CD1c-positive myeloid dendritic cell (primary cell): ENCODE results near the gene HIVEP2.
"Not testable (repeated sequence)": the region's sequence is repeated elsewhere in the genome, so short reads cannot be mapped to it uniquely, and the experiment has no call there.

Source experiments
- DNase-seq: peaks from one replicate; pipeline ENCODE4 v3.0.0-alpha.2; 2016; ENCODE audit errors: extremely low spot score

The HIVEP2 gene, protein sequence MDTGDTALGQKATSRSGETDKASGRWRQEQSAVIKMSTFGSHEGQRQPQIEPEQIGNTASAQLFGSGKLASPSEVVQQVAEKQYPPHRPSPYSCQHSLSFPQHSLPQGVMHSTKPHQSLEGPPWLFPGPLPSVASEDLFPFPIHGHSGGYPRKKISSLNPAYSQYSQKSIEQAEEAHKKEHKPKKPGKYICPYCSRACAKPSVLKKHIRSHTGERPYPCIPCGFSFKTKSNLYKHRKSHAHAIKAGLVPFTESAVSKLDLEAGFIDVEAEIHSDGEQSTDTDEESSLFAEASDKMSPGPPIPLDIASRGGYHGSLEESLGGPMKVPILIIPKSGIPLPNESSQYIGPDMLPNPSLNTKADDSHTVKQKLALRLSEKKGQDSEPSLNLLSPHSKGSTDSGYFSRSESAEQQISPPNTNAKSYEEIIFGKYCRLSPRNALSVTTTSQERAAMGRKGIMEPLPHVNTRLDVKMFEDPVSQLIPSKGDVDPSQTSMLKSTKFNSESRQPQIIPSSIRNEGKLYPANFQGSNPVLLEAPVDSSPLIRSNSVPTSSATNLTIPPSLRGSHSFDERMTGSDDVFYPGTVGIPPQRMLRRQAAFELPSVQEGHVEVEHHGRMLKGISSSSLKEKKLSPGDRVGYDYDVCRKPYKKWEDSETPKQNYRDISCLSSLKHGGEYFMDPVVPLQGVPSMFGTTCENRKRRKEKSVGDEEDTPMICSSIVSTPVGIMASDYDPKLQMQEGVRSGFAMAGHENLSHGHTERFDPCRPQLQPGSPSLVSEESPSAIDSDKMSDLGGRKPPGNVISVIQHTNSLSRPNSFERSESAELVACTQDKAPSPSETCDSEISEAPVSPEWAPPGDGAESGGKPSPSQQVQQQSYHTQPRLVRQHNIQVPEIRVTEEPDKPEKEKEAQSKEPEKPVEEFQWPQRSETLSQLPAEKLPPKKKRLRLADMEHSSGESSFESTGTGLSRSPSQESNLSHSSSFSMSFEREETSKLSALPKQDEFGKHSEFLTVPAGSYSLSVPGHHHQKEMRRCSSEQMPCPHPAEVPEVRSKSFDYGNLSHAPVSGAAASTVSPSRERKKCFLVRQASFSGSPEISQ (N-terminal part only)

DNA sequence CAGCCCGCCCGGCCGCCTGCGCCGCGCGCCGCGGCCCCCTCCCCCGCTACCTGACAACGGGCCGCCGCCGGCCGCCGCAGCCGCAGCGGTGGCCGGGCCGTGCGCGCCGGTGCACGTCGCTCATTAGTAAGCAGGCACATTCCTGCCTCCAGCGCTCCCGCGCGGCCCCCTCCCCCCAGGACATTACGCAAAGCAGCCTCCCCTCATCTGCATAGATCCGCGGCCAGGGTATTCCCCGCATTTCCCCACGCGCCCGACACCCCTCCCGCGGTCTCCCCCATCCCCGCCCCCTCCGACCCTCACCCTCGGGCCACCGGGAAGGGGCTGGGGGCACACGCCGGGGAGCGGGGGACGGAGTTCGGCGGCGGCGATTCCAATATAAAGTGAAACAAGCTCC, at the start of gene HIVEP2:
TSS of gene HIVEP2 (minus strand) at position 128 of the 397 bp plus-strand sequence. CDS start 170,438 bp downstream, outside the sequence.
- DNase-seq, result peak; percentile 66

GRCh38 chr6:142993977-142994376, 49.0 kb upstream of the HIVEP2 start:
- no peak for DNase-seq

GRCh38 chr6:142987490-142987889, 42.5 kb upstream of the HIVEP2 start:
- DNase-seq, result no peak

DNA sequence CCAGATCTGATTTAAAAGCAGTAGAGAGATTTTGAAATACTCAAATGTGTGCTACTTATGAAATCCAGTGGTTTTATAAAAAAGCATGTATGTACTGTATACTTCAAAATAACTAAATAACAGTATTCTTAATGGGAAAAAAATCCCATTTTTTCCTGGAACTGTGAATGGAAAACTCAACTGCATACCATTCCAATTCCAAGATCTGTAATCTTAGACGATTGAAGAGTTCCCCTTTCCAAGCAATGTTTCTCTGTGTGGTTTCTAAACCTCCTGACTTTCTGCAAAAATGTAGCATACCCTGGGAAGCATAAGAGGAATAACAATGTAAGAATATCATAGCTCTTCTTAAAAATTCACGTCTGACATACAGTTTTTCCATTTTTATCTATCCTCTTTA, 40.3 kb upstream of the HIVEP2 start:
- DNase-seq, result no peak

DNA sequence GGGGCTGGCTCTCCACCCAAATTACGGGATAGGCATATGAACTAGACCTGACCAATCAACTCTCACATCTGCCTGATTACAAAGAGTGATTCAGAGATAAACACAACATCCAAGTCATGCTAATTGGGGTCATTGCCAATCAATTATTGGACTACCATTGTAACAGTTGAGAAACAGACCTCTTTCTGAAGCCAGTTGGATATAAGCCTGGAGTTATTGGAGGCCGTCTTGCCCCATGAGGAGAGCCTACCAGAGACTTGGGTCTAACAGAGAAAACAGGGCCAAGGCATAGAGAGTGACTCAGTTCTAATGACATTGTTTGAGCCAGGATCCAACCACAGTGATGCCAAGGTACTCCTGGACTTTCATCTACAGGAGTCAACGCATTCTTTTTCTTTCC, 39.4 kb upstream of the HIVEP2 start:
- no peak for DNase-seq

- DNase-seq, result peak; percentile 12
Observed at GRCh38 chr6:142975365-142975764, 30.4 kb upstream of the HIVEP2 start.

DNA sequence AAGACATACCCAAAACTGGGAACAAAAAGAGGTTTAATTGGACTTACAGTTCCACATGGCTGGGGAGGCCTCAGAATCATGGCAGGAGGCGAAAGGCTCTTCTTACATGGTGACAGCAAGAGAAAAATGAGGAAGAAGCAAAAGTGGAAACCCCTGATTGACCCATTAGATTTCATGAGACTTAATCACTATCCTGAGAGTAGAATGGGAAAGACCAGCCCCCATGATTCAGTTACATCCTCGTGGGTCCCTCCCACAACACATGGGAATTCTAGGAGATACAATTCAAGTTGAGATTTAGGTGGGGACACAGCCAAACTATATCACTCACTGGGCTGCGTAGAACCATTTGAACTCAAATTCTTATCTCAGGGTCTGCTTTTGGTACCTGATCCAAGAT, 26.0 kb upstream of the HIVEP2 start:
- DNase-seq, result not testable (repeated sequence)

DNA sequence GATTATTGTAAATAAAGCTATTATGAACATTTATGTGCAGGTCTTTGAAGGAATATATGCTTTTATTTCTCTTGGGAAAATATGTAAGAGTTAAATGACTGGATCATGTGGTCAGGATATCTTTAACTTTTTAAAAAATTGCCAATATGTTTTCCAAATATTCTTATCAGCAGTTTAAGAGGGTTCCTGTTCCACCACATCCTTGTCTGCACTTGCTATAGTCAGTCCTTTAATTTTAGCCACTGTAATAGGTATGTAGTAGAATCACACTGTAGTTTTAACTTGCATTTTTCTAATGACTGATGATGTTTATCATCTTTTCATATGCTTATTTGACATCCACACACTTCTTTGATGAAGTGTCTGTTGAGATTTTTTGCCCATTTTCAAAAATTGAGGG, 23.6 kb upstream of the HIVEP2 start:
- no peak for DNase-seq

DNA sequence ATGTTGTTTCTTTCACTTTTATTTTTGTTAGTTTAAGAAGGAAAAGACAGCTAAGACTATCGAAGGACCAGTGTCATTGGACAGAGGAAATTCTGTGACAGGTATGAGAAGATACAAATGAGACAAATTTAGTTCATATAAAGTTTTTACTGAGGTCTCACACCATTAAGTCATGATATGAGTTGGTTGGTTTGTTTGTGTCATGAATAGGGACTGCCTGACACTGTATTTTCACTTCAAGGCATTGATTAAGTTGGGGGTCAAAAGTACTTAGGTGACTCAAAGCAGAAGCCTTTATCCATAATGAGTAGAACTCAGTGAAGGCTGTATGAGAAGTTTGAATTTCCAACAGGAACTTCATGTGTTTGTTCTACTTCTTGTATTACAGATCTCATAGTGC, 21.3 kb upstream of the HIVEP2 start:
- no peak for DNase-seq

DNA sequence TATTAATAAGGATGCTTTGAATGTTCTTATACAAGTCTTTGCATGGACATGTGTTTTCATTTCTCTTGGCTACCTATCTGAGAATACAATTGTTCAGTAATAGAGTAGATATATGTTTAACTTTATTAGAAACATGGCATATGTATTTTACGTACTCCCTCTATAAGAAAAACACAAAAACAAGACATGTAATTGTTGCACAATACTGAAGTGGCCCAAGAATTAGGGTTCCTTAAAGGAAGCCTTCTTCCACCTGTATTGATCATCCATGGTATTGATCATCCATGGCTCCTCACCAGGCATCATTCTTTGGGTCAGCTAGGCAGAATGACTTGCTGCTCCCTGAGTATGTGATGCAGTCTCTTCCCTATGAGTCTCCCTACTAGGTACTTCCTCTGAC, 20.2 kb upstream of the HIVEP2 start:
- DNase-seq, result no peak

DNA sequence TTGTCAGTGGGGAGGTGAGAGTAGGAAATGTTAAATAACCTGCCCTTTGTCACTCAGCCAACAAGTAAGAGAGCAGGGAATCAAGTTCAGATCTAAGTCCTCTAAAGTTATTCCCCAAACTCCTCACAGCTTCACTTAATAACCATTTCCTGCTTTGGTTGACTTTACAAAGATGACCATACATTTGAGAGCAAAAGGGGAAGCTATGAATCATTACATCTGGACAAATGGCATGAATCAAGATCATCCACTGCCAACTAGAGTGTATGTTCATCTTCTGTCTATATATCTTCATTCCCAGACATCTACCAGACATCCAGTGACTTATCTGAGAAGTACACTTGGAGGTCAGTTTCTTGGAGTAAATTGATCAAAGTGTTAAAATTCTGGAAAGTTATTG, 15.1 kb upstream of the HIVEP2 start:
- peak; percentile 68 for DNase-seq

DNA sequence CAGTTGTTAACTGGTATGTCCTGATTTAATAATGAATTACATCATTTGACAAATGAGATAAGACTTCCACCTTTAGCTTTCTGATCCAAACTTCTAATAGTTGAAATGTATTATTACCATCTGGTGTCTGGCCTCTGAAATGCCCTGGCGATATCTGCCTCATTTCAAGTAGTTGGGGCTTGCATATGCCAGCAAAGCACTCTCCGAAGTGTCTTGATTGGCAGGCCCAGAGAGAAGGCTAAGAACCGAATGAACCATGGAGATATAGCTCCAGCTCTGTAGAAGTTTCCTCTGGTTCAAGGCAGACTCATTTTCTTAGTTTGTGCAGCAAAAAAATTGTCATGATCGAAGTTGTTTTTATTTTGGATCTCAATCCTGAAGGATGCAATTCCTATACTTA, 13.4 kb upstream of the HIVEP2 start:
- DNase-seq, result no peak

DNA sequence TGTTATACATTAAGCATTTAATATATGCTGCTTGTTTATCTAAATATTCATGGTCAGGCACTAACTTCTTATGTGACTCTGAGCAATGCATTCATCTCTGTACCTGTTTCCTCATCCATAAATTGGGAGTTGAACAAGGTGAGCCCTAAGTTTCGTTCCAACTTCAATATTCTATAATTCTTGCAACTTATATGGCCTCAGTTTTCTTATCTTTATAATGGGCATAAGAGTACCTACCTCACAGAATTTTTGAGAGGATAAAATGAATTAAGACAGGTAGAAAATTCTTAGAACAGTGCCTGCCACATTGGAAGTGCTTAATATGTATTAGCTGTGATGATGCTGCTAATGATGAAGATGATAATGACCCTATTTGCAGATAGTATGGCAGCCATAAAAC, 11.8 kb upstream of the HIVEP2 start:
- DNase-seq, result no peak

GRCh38 chr6:142954844-142955243, 9.9 kb upstream of the HIVEP2 start:
- DNase-seq, result peak; percentile 86

DNA sequence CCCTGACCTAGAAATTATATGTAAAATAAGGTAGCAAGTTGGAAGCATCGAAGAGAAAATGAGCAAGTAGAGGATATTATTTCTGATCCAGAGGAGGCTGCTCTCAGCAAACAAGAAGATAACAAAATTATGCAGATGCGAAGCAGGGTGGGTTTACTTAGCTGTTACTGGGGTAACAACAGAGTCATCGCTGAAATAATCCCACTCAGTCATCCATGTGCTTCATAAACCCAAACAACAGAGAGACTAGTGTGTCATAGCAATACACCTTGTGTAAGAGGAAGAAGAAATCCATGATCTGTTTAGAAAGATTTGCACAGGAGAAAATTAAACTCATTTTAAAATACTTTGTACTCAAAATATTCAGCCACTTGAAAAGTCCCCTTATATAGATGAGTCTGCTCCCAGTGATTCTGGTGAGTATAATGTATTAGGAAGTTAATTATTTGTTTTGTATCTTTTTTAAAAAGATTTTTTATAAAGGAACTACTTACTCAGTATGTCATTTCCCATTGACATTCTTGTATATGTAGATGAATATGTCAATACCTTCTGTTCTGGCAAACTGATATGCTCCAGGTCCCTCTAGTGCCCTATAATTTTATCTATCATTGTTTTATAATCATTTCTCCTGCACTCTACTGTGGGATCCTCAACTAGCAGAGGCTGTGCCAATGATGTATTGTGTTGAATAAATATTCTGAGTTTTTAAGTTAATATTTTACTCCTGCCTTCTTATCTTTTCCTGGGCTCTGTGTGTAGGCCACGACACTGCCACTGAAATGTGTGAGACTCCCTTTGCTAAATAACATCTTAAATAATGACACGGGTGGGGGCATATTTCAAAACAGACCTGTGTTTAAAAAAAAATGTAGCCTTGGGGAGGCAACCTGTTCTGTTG, 8.6 kb upstream of the HIVEP2 start:
- peak; percentile 34 for DNase-seq

DNA sequence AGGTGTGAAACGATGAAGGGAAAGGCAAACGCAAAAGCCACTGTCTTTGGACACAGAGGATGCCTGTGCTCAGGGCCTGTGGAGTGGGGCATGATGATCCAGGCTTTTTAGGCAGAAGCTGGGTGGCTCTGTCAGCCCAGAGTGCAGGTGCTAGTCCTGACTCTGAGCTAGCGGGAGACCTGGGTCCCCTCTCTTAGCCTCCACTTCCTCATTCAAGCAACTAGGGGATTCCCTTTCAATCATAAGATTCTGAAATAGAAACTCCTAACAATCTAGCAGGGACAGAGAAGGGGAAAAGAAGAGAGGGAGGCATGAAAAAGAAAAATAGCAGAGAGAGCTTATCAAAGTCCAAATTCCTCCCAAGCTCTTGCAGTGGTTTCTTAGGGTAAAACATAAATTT, 7.6 kb upstream of the HIVEP2 start:
- DNase-seq, result no peak

GRCh38 chr6:142950291-142950690, 5.3 kb upstream of the HIVEP2 start:
- DNase-seq, result no peak

DNA sequence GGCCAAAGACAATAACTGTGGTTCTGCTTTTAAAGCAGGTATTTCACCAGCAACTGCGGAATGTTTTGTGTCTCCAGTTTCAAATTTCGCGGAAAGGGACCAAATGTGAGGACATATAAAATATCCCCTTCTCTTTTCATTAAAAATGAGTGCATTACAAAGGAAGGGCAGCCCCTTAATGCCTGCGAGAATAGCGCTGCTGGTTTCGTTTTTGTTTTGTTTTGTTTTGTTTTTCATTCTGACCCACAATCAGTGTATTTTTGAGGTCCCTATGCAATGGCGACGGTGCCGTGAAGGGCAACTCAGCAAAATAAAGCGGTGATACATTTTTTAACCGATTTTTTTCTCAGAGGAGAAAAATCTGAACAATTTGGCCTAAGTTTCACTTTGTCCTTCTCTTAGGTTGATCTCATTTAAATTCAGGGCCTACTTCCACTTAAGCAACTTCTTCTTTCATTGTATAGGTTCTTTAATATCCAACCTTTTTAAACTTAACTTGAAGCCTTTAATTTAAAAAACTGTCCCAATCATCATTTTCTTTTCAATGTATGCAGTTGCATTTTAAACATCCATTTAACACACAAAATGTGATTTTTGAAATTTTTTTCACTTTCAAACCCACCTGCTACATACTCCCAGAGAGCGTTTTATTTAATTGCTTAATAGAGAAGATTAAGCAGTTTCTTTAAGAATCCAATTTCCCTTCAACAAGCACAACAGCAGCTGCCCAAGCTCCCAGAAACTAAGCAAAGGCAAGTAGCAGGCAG, 2.9 kb upstream of the HIVEP2 start:
- DNase-seq, result peak; percentile 62

DNA sequence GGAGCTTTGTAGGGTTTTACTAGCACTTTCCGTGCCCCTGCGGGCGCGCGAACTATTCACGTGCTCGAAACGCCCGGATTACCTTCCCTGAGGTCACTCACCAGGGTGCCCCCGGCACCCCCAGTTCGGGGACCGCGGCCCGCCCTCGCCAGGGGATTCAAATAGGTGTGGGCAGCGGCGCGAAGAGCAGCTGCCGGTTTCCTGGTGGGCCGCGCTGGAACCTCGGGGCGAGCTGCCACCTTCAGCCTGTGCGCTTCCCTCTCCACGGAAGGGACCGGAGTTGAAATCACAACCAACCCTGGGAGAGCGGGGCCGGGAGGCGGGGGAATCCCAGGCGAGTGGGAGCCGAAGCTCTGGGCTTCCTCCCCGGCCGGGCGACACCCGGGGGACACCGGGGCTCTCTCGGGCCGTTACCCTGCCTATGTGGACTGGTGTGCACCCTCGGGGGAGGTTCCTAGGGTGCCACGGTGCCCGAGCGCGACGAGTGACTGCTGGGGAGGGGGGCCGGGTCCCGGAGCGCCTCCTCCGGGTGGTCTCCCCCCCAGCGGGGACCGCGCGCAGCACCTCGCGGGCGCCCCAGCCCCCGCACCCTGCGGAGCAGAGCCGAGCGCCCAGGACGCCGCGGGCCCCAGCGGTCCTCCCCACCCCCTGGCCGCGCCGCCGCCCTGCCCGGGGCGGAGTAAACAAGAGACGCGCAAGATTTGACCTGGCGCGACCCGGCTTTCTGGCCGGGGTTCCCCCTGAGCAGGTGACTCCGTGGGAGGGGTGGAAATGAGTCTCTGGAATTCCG, 2.1 kb upstream of the HIVEP2 start:
- DNase-seq, result peak; percentile 88
